ENCODE results near the gene KRT35.

DNA sequence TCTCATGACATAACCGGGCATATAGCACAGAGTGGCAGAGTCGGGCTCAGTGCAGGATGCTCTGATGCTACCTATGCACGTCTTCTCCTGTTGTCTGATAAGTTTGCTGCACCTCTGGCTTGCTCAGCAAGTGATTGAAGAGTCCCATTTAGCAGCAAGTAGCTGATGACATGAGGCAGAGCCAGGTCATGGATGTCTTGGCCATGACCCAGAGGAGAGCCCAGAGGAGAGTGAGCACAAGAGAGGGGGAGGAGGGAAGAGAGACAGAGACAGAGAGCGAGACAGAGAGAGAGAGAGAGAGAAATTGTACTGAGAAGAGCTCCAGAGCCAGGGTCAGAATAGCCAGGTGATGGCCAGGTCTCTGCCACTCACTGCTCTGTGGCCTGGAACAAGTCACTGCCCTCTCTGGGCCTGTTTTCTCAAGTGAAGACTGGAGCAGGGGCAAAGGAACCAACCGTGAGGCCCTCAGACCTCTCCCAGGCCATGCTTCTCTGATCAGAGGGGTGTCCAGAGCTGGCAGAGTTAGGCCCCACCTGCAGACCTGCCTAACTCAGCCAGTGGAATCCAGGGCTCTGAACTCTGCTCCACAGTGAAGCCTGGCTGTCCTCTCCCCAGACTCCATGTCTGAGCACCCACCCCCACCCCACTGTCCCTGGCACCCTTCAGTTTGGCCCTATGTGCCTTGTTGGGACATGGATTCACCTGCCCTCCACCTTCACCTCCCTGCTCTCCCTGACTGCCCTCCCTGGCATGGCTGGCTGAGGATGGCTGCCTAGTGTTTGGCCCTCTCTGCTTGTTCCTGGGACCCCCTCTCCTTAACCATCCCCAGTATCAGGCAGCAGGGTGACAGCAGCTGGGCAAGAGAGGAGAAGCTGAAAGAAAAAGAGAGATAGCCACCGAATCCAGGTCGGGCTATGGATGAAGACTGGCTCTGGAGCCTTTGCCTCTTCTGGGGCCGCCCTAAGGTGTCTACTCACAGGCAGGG is 4.3 kb upstream of the KRT35 start:
- TF ChIP-seq ZNF433 (tag by site-specific recombination; IDR thresholded peaks at IDR 0.05; ENCODE audit: low read depth) (no peak), ZNF416 (tag by site-specific recombination; IDR thresholded peaks at IDR 0.05) (no peak)
- TF ChIP-seq, protein P1, sequence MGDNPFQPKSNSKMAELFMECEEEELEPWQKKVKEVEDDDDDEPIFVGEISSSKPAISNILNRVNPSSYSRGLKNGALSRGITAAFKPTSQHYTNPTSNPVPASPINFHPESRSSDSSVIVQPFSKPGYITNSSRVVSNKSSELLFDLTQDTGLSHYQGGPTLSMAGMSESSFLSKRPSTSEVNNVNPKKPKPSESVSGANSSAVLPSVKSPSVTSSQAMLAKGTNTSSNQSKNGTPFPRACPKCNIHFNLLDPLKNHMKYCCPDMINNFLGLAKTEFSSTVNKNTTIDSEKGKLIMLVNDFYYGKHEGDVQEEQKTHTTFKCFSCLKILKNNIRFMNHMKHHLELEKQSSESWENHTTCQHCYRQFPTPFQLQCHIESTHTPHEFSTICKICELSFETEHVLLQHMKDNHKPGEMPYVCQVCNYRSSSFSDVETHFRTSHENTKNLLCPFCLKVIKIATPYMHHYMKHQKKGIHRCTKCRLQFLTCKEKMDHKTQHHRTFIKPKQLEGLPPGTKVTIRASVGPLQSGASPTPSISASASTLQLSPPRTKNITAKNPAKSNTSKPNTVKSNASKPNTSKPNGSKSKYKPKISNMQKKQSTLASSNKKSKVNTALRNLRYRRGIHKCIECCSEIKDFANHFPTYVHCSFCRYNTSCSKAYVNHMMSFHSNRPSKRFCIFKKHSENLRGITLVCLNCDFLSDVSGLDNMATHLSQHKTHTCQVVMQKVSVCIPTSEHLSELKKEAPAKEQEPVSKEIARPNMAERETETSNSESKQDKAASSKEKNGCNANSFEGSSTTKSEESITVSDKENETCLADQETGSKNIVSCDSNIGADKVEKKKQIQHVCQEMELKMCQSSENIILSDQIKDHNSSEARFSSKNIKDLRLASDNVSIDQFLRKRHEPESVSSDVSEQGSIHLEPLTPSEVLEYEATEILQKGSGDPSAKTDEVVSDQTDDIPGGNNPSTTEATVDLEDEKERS (tag by site-specific recombination; IDR thresholded peaks at IDR 0.05), result no peak
- TF ChIP-seq, protein P2, sequence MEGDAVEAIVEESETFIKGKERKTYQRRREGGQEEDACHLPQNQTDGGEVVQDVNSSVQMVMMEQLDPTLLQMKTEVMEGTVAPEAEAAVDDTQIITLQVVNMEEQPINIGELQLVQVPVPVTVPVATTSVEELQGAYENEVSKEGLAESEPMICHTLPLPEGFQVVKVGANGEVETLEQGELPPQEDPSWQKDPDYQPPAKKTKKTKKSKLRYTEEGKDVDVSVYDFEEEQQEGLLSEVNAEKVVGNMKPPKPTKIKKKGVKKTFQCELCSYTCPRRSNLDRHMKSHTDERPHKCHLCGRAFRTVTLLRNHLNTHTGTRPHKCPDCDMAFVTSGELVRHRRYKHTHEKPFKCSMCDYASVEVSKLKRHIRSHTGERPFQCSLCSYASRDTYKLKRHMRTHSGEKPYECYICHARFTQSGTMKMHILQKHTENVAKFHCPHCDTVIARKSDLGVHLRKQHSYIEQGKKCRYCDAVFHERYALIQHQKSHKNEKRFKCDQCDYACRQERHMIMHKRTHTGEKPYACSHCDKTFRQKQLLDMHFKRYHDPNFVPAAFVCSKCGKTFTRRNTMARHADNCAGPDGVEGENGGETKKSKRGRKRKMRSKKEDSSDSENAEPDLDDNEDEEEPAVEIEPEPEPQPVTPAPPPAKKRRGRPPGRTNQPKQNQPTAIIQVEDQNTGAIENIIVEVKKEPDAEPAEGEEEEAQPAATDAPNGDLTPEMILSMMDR (tag by site-specific recombination; IDR thresholded peaks at IDR 0.05), result no peak
